IPS-15b (cell line): ENCODE results near the gene SEC23A.
"Not testable (repeated sequence)": the region's sequence is repeated elsewhere in the genome, so short reads cannot be mapped to it uniquely, and the experiment has no call there.

Experiments used
- H3K27me3 ChIP-seq: one replicate; pipeline ENCODE4 v1.6.1; 2013; ENCODE audit warnings: low read length; ENCODE audit not compliant: control insufficient read depth, insufficient read depth
- H3K36me3 ChIP-seq: one replicate; pipeline ENCODE4 v1.6.1; 2013; ENCODE audit warnings: low read length; ENCODE audit not compliant: control insufficient read depth, insufficient read depth
- H3K4me1 ChIP-seq: one replicate; pipeline ENCODE4 v1.6.1; 2013; ENCODE audit warnings: mild to moderate bottlenecking, low read length; ENCODE audit not compliant: control insufficient read depth, insufficient read depth
- H3K4me3 ChIP-seq: one replicate; pipeline ENCODE4 v1.5.1; 2013; ENCODE audit warnings: low read depth, low read length
- H3K9ac ChIP-seq: one replicate; pipeline ENCODE4 v1.6.1; 2013; ENCODE audit warnings: low read depth, mild to moderate bottlenecking, low read length
- H3K9me3 ChIP-seq: one replicate; pipeline ENCODE4 v1.6.1; 2013; ENCODE audit warnings: mild to moderate bottlenecking, low read length; ENCODE audit not compliant: control insufficient read depth, insufficient read depth

The SEC23A gene

GRCh38 chr14:39025250-39025809 lies 77.7 kb downstream of the SEC23A start:
- H3K36me3 ChIP-seq = peaks cover 1% of the 10 kb centered on the region
- no peaks in the 10 kb centered on the region for H3K27me3 ChIP-seq
- no peaks in the 10 kb centered on the region for H3K9me3 ChIP-seq
- H3K4me3 ChIP-seq = no peak overlapping the region
- H3K4me1 ChIP-seq = no peaks in the 10 kb centered on the region
- no peak overlapping the region for H3K9ac ChIP-seq

GRCh38 chr14:39023939-39024871 lies 78.8 kb downstream of the SEC23A start:
- no peaks in the 10 kb centered on the region for H3K4me1 ChIP-seq

GRCh38 chr14:39017096-39018016 lies 85.7 kb downstream of the SEC23A start:
- H3K27me3 ChIP-seq, H3K9me3 ChIP-seq, H3K4me1 ChIP-seq, H3K36me3 ChIP-seq: not testable (repeated sequence)
- Histone ChIP-seq H3K4me3 (peak overlapping the region; percentile 61), H3K9ac (peak overlapping the region; percentile 19)

More at GRCh38 chr14:39023939-39024871, 78.8 kb downstream of the SEC23A start:
- no peaks in the 10 kb centered on the region for H3K9me3 ChIP-seq
- H3K27me3 ChIP-seq = no peaks in the 10 kb centered on the region
- no peaks in the 10 kb centered on the region for H3K36me3 ChIP-seq
- no peak overlapping the region for H3K9ac ChIP-seq
- no peak overlapping the region for H3K4me3 ChIP-seq

GRCh38 chr14:39016733-39017095 lies 86.3 kb downstream of the SEC23A start:
- no peaks in the 10 kb centered on the region for H3K36me3 ChIP-seq

GRCh38 chr14:39015964-39016577 lies 87.0 kb downstream of the SEC23A start:
- Histone ChIP-seq H3K4me1 (no peaks in the 10 kb centered on the region), H3K4me3 (no peak overlapping the region), H3K36me3 (no peaks in the 10 kb centered on the region), H3K27me3 (no peaks in the 10 kb centered on the region), H3K9me3 (no peaks in the 10 kb centered on the region), H3K9ac (no peak overlapping the region)

More at GRCh38 chr14:39016733-39017095, 86.3 kb downstream of the SEC23A start:
- Histone ChIP-seq H3K9me3 (no peaks in the 10 kb centered on the region), H3K4me1 (no peaks in the 10 kb centered on the region), H3K9ac (no peak overlapping the region), H3K4me3 (peak overlapping the region; percentile 61), H3K27me3 (no peaks in the 10 kb centered on the region)

- Histone ChIP-seq H3K4me1 (no peaks in the 10 kb centered on the region), H3K9me3 (no peaks in the 10 kb centered on the region), H3K9ac (no peak overlapping the region), H3K36me3 (no peaks in the 10 kb centered on the region), H3K27me3 (no peaks in the 10 kb centered on the region), H3K4me3 (no peak overlapping the region)
Measured at GRCh38 chr14:39015360-39015961, 87.6 kb downstream of the SEC23A start.

- Histone ChIP-seq H3K4me1 (no peaks in the 10 kb centered on the region), H3K27me3 (no peaks in the 10 kb centered on the region), H3K9ac (no peak overlapping the region), H3K9me3 (no peaks in the 10 kb centered on the region), H3K36me3 (no peaks in the 10 kb centered on the region), H3K4me3 (no peak overlapping the region)
Measured at GRCh38 chr14:39014460-39014859, 88.6 kb downstream of the SEC23A start.

GRCh38 chr14:39008965-39009364 lies 94.1 kb downstream of the SEC23A start:
- not testable (repeated sequence) for H3K36me3 ChIP-seq, H3K9me3 ChIP-seq, H3K9ac ChIP-seq, H3K27me3 ChIP-seq, H3K4me3 ChIP-seq, H3K4me1 ChIP-seq

GRCh38 chr14:39006721-39007410 lies 96.2 kb downstream of the SEC23A start:
- no peaks in the 10 kb centered on the region for H3K9me3 ChIP-seq
- H3K4me1 ChIP-seq = no peaks in the 10 kb centered on the region
- H3K27me3 ChIP-seq = no peaks in the 10 kb centered on the region
- H3K36me3 ChIP-seq = no peaks in the 10 kb centered on the region
- no peak overlapping the region for H3K4me3 ChIP-seq
- no peak overlapping the region for H3K9ac ChIP-seq

- no peaks in the 10 kb centered on the region for H3K27me3 ChIP-seq
- H3K4me3 ChIP-seq = no peak overlapping the region
- no peaks in the 10 kb centered on the region for H3K9me3 ChIP-seq
- H3K36me3 ChIP-seq = no peaks in the 10 kb centered on the region
- no peak overlapping the region for H3K9ac ChIP-seq
- H3K4me1 ChIP-seq = no peaks in the 10 kb centered on the region
Measured at GRCh38 chr14:39005044-39005880, 97.8 kb downstream of the SEC23A start.
